Measurements from ENCODE around the gene TEAD3. TPM values are rescaled to one million over a fixed set of nuclear protein-coding genes. Genes with fewer than 3 reads are reported as not detected.

TEAD3 gene
- total RNA-seq, 4 donors from 2014 or later, result 58.3 to 122 (median 72.5) TPM

GRCh38 chr6:35484921-35485392 lies 11.9 kb downstream of the TEAD3 start:
- H3K27me3 ChIP-seq, result no peaks in the 10 kb centered on the region
- TF ChIP-seq CTCF (IDR thresholded peaks at IDR 0.05) (no peak), EP300 (IDR thresholded peaks at IDR 0.05) (no peak), POLR2AphosphoS5 (IDR thresholded peaks at IDR 0.05) (no peak), POLR2A (IDR thresholded peaks at IDR 0.05) (no peak)
- peak overlapping the region; percentile 90 to 100 (median 98) for H3K27ac ChIP-seq
- peaks cover 0 to 42% of the 10 kb centered on the region in 2 donors for H3K36me3 ChIP-seq
- ATAC-seq, result no peak
- no CpG with 5 or more reads among the region's 7 CpGs for WGBS, 2 donors (ENCODE audit: low coverage in 1 of 2)
- H3K4me3 ChIP-seq, result no peak overlapping the region
- peaks cover 5 to 92% (median 40%) of the 10 kb centered on the region in 3 donors for H3K4me1 ChIP-seq
- H3K9me3 ChIP-seq, result no peaks in the 10 kb centered on the region

GRCh38 chr6:35483893-35484645 lies 12.8 kb downstream of the TEAD3 start:
- ATAC-seq, result no peak
- Histone ChIP-seq H3K4me1 (peaks cover 3 to 84% (median 33%) of the 10 kb centered on the region in 3 donors), H3K27me3 (no peaks in the 10 kb centered on the region), H3K27ac (peak overlapping the region in 3 of 4 donors; percentile 98 to 100 (median 99)), H3K9me3 (no peaks in the 10 kb centered on the region), H3K36me3 (peaks cover 0 to 51% of the 10 kb centered on the region in 2 donors), H3K4me3 (no peak overlapping the region)
- no peak for TF ChIP-seq POLR2AphosphoS5 (IDR thresholded peaks at IDR 0.05)
- TF ChIP-seq EP300 (IDR thresholded peaks at IDR 0.05), result no peak
- TF ChIP-seq CTCF (IDR thresholded peaks at IDR 0.05), result no peak
- no peak for TF ChIP-seq POLR2A (IDR thresholded peaks at IDR 0.05)
- 84 to 85% methylated on average over 9 of the region's 13 CpGs for WGBS, 2 donors (ENCODE audit: low coverage in 1 of 2)

- no peak overlapping the region for H3K4me3 ChIP-seq
- H3K27ac ChIP-seq, result peak overlapping the region in 3 of 4 donors; percentile 98 to 100 (median 99)
- H3K4me1 ChIP-seq, result peaks cover 3 to 78% (median 30%) of the 10 kb centered on the region in 3 donors
Observed at GRCh38 chr6:35483490-35483889, 13.4 kb downstream of the TEAD3 start.

GRCh38 chr6:35483062-35483461 lies 13.8 kb downstream of the TEAD3 start:
- no peaks in the 10 kb centered on the region for H3K27me3 ChIP-seq
- peak overlapping the region in 3 of 4 donors; percentile 98 to 100 (median 99) for H3K27ac ChIP-seq
- H3K4me3 ChIP-seq, result no peak overlapping the region
- no peaks in the 10 kb centered on the region for H3K9me3 ChIP-seq
- H3K4me1 ChIP-seq, result peaks cover 3 to 73% (median 26%) of the 10 kb centered on the region in 3 donors
- ATAC-seq, result no peak
- 100% methylated on average over 2 of the region's 4 CpGs; no CpG with 5 or more reads in 1 of the 2 donors for WGBS, 2 donors (ENCODE audit: low coverage in 1 of 2)
- peaks cover 0 to 61% of the 10 kb centered on the region in 2 donors for H3K36me3 ChIP-seq
- TF ChIP-seq POLR2A (IDR thresholded peaks at IDR 0.05), result no peak
- TF ChIP-seq POLR2AphosphoS5 (IDR thresholded peaks at IDR 0.05), result no peak
- TF ChIP-seq CTCF (IDR thresholded peaks at IDR 0.05), result no peak
- TF ChIP-seq EP300 (IDR thresholded peaks at IDR 0.05), result no peak

More at GRCh38 chr6:35483490-35483889, 13.4 kb downstream of the TEAD3 start:
- no peaks in the 10 kb centered on the region for H3K27me3 ChIP-seq
- H3K9me3 ChIP-seq, result no peaks in the 10 kb centered on the region
- no peak for TF ChIP-seq POLR2A (IDR thresholded peaks at IDR 0.05)
- TF ChIP-seq POLR2AphosphoS5 (IDR thresholded peaks at IDR 0.05), result no peak
- TF ChIP-seq EP300 (IDR thresholded peaks at IDR 0.05), result no peak
- no peak for TF ChIP-seq CTCF (IDR thresholded peaks at IDR 0.05)
- no peak for ATAC-seq
- peaks cover 0 to 57% of the 10 kb centered on the region in 2 donors for H3K36me3 ChIP-seq
- 63 to 84% methylated on average over 2 to 3 of the region's 3 CpGs for WGBS, 2 donors (ENCODE audit: low coverage in 1 of 2)
